Measurements from ENCODE around the gene CNPY3. TPM values are rescaled to one million over a fixed set of nuclear protein-coding genes. Genes with fewer than 3 reads are reported as not detected.
"Not testable (repeated sequence)": the region's sequence is repeated elsewhere in the genome, so short reads cannot be mapped to it uniquely, and the experiment has no call there.

The CNPY3 gene
- total RNA-seq, 4 donors from 2014 or later: 23.3 to 37.9 (median 36.8) TPM

- WGBS, 2 donors (ENCODE audit: low coverage in 1 of 2): 42 to 49% methylated on average over 5 to 6 of the region's 8 CpGs
- Histone ChIP-seq H3K4me3 (no peak overlapping the region), H3K27me3 (no peaks in the 10 kb centered on the region), H3K27ac (no peak overlapping the region), H3K9me3 (no peaks in the 10 kb centered on the region), H3K36me3 (no peaks in the 10 kb centered on the region), H3K4me1 (peaks cover 0 to 13% (median 0%) of the 10 kb centered on the region in 3 donors)
- TF ChIP-seq EP300 (IDR thresholded peaks at IDR 0.05): no peak
- TF ChIP-seq CTCF (IDR thresholded peaks at IDR 0.05): no peak
- no peak for TF ChIP-seq POLR2AphosphoS5 (IDR thresholded peaks at IDR 0.05)
- TF ChIP-seq POLR2A (IDR thresholded peaks at IDR 0.05): no peak
- ATAC-seq: no peak
These were observed 29.4 kb upstream of the CNPY3 start for GRCh38 chr6:42899871-42900270.

- Histone ChIP-seq H3K4me3 (no peak overlapping the region), H3K9me3 (no peaks in the 10 kb centered on the region), H3K36me3 (no peaks in the 10 kb centered on the region), H3K27ac (no peak overlapping the region), H3K27me3 (no peaks in the 10 kb centered on the region), H3K4me1 (peaks cover 0 to 13% (median 0%) of the 10 kb centered on the region in 3 donors)
- peak; percentile 94 for ATAC-seq
- 3 to 9% methylated on average over 5 to 11 of the region's 11 CpGs for WGBS, 2 donors (ENCODE audit: low coverage in 1 of 2)
- TF ChIP-seq CTCF (IDR thresholded peaks at IDR 0.05) (peak; percentile 89 to 97 (median 92)), POLR2AphosphoS5 (IDR thresholded peaks at IDR 0.05) (no peak)
These were observed 27.7 kb upstream of the CNPY3 start for GRCh38 chr6:42901538-42901957.

GRCh38 chr6:42902429-42903263 lies 26.6 kb upstream of the CNPY3 start:
- WGBS, 2 donors (ENCODE audit: low coverage in 1 of 2): 87 to 90% methylated on average over 5 to 19 of the region's 22 CpGs
- not testable (repeated sequence) for H3K27me3 ChIP-seq, H3K36me3 ChIP-seq, H3K4me3 ChIP-seq, H3K27ac ChIP-seq, ATAC-seq, H3K9me3 ChIP-seq
- H3K4me1 ChIP-seq: peaks cover 0 to 13% (median 0%) of the 10 kb centered on the region in 3 donors

- peaks cover 0 to 7% (median 0%) of the 10 kb centered on the region in 3 donors for H3K4me1 ChIP-seq
- WGBS, 2 donors (ENCODE audit: low coverage in 1 of 2): 84% methylated on average over 10 of the region's 10 CpGs; no CpG with 5 or more reads in 1 of the 2 donors
- H3K27me3 ChIP-seq: no peaks in the 10 kb centered on the region
- no peaks in the 10 kb centered on the region for H3K9me3 ChIP-seq
- no peak for ATAC-seq
- no peaks in the 10 kb centered on the region for H3K36me3 ChIP-seq
- no peak overlapping the region for H3K27ac ChIP-seq
- TF ChIP-seq CTCF (IDR thresholded peaks at IDR 0.05): no peak
- no peak for TF ChIP-seq POLR2A (IDR thresholded peaks at IDR 0.05)
- TF ChIP-seq EP300 (IDR thresholded peaks at IDR 0.05): no peak
- TF ChIP-seq POLR2AphosphoS5 (IDR thresholded peaks at IDR 0.05): no peak
- H3K4me3 ChIP-seq: no peak overlapping the region
These were observed 24.8 kb upstream of the CNPY3 start for GRCh38 chr6:42904467-42904866.

- no peaks in the 10 kb centered on the region for H3K9me3 ChIP-seq
- H3K4me1 ChIP-seq: peaks cover 0 to 9% (median 6%) of the 10 kb centered on the region in 3 donors
- H3K4me3 ChIP-seq: no peak overlapping the region
- no peaks in the 10 kb centered on the region for H3K36me3 ChIP-seq
- no CpG with 5 or more reads among the region's 5 CpGs for WGBS, 2 donors (ENCODE audit: low coverage in 1 of 2)
- ATAC-seq: no peak
- H3K27ac ChIP-seq: no peak overlapping the region
- peaks cover 15% of the 10 kb centered on the region for H3K27me3 ChIP-seq
- TF ChIP-seq POLR2A (IDR thresholded peaks at IDR 0.05) (no peak), POLR2AphosphoS5 (IDR thresholded peaks at IDR 0.05) (no peak), CTCF (IDR thresholded peaks at IDR 0.05) (no peak), EP300 (IDR thresholded peaks at IDR 0.05) (no peak)
These were observed 21.9 kb upstream of the CNPY3 start for GRCh38 chr6:42907336-42907735.

Data from gastroesophageal sphincter (tissue), 4 donors.